ENCODE results near the gene CRACDL. TPM values are rescaled to one million over a fixed set of nuclear protein-coding genes. Genes with fewer than 3 reads are reported as not detected.

The CRACDL gene
- total and polyA plus RNA-seq, 2 of the 13 experiments (the other 11 are each of a cell fraction or from before 2014, with no cell fraction given) = 0.15 to 0.26 TPM

DNA sequence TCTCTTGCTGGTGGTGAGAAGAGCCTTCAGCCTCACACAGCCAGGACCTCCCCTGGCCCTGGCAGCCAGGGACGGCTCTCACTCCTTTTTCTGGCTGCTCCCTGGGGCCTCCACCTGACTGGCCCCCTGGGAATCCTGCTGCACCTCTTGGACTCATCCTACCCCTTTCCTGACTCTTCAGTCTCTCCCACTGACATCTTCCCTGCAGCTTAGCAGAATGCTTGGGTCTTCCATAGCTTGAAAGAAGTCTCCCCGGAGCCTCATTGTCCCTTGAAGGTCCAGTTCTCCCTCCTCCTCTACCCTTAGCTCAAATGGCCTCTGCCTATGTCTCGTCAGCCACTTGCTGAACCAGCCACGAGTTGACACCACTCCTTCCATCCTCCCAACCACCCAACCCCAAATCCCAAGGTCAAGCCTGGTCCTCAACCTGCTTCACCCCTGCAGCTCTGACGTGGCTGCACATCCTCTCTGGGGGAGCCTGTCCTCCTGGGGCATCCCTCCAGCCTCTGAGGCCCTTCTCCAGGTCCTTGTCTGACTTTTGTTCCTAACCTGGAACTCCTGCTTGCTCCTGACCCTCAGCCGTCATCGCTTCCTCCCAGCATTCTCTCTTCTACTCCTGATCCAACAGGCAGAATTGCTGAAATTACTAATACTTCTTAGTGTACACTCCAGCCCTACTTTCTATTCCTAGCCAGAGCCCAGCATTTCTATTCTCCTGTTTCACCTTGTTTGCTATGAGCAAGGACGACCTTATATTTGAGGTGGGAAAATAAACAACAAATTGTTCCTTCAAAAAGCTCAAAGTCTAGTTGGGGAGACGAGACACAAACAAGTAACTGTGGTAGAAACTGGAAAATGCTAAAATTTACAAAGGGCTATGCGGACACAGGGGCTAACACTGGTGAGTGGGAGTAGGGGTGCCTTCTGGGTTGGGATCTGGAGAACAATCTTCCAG is 136.4 kb downstream of the CRACDL start (continued):
- TF ChIP-seq ZNF230 (CRISPR knock-in tag; IDR thresholded peaks at IDR 0.05) (no peak), BCL6 (CRISPR knock-in tag; IDR thresholded peaks at IDR 0.05) (peak; percentile 40), ZNF143 (CRISPR knock-in tag; IDR thresholded peaks at IDR 0.05) (peak; percentile 50; the same call in 1 of the 2 replicates), NCOA2 (CRISPR knock-in tag; IDR thresholded peaks at IDR 0.05) (peak; percentile 40; the same call in 1 of the 2 replicates), KAT8 (CRISPR knock-in tag; IDR thresholded peaks at IDR 0.05) (peak; percentile 32; the same call in 1 of the 2 replicates), FOXA3 (CRISPR knock-in tag; IDR thresholded peaks at IDR 0.05) (peak; percentile 76; the same call in 1 of the 2 replicates), GABPA (IDR thresholded peaks at IDR 0.05; ENCODE audit: low read depth, low read length) (no peak), GABPA (CRISPR knock-in tag; IDR thresholded peaks at IDR 0.05; ENCODE audit: low read depth) (0 out of 2 replicates have a peak, but pooled peaks have one; percentile 16), PLSCR1 (CRISPR knock-in tag; IDR thresholded peaks at IDR 0.05; ENCODE audit: borderline replicate concordance) (no peak), BORCS8-MEF2B (CRISPR knock-in tag; IDR thresholded peaks at IDR 0.05) (0 out of 2 replicates have a peak, but pooled peaks have one; percentile 23), SOX5 (CRISPR knock-in tag; IDR thresholded peaks at IDR 0.05; ENCODE audit: borderline replicate concordance) (peak; percentile 59; the same call in 1 of the 2 replicates), FOXP1 (IDR thresholded peaks at IDR 0.05) (no peak), FOXP1 (CRISPR knock-in tag; IDR thresholded peaks at IDR 0.05) (peak; percentile 70), ZNF768 (CRISPR knock-in tag; IDR thresholded peaks at IDR 0.05) (peak; percentile 24; the same call in 1 of the 2 replicates), ZKSCAN5 (CRISPR knock-in tag; IDR thresholded peaks at IDR 0.05) (peak; percentile 73; the same call in 1 of the 2 replicates), GLMP (CRISPR knock-in tag; IDR thresholded peaks at IDR 0.05; ENCODE audit: borderline replicate concordance) (no peak), DRAP1 (CRISPR knock-in tag; IDR thresholded peaks at IDR 0.05) (0 out of 2 replicates have a peak, but pooled peaks have one; percentile 28), ZNF564 (CRISPR knock-in tag; IDR thresholded peaks at IDR 0.05) (no peak)
- TF ChIP-seq, protein P1, sequence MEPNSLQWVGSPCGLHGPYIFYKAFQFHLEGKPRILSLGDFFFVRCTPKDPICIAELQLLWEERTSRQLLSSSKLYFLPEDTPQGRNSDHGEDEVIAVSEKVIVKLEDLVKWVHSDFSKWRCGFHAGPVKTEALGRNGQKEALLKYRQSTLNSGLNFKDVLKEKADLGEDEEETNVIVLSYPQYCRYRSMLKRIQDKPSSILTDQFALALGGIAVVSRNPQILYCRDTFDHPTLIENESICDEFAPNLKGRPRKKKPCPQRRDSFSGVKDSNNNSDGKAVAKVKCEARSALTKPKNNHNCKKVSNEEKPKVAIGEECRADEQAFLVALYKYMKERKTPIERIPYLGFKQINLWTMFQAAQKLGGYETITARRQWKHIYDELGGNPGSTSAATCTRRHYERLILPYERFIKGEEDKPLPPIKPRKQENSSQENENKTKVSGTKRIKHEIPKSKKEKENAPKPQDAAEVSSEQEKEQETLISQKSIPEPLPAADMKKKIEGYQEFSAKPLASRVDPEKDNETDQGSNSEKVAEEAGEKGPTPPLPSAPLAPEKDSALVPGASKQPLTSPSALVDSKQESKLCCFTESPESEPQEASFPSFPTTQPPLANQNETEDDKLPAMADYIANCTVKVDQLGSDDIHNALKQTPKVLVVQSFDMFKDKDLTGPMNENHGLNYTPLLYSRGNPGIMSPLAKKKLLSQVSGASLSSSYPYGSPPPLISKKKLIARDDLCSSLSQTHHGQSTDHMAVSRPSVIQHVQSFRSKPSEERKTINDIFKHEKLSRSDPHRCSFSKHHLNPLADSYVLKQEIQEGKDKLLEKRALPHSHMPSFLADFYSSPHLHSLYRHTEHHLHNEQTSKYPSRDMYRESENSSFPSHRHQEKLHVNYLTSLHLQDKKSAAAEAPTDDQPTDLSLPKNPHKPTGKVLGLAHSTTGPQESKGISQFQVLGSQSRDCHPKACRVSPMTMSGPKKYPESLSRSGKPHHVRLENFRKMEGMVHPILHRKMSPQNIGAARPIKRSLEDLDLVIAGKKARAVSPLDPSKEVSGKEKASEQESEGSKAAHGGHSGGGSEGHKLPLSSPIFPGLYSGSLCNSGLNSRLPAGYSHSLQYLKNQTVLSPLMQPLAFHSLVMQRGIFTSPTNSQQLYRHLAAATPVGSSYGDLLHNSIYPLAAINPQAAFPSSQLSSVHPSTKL (CRISPR knock-in tag; IDR thresholded peaks at IDR 0.05) = peak; percentile 81
- TF ChIP-seq, protein P2, sequence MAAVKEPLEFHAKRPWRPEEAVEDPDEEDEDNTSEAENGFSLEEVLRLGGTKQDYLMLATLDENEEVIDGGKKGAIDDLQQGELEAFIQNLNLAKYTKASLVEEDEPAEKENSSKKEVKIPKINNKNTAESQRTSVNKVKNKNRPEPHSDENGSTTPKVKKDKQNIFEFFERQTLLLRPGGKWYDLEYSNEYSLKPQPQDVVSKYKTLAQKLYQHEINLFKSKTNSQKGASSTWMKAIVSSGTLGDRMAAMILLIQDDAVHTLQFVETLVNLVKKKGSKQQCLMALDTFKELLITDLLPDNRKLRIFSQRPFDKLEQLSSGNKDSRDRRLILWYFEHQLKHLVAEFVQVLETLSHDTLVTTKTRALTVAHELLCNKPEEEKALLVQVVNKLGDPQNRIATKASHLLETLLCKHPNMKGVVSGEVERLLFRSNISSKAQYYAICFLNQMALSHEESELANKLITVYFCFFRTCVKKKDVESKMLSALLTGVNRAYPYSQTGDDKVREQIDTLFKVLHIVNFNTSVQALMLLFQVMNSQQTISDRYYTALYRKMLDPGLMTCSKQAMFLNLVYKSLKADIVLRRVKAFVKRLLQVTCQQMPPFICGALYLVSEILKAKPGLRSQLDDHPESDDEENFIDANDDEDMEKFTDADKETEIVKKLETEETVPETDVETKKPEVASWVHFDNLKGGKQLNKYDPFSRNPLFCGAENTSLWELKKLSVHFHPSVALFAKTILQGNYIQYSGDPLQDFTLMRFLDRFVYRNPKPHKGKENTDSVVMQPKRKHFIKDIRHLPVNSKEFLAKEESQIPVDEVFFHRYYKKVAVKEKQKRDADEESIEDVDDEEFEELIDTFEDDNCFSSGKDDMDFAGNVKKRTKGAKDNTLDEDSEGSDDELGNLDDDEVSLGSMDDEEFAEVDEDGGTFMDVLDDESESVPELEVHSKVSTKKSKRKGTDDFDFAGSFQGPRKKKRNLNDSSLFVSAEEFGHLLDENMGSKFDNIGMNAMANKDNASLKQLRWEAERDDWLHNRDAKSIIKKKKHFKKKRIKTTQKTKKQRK (IDR thresholded peaks at IDR 0.05; ENCODE audit: low read length) = no peak
